DOHH2 (cell line): ENCODE results near the gene SLC15A1.

Experiments
- H3F3A ChIP-seq: fragments of 200-600 bp; sonication (generic), shearing (Covaris generic); 2 replicates; pipeline ENCODE4 v1.6.0; 2016; ENCODE audit warnings: antibody characterized with exemption, mild to moderate bottlenecking; ENCODE audit not compliant: control insufficient read depth, insufficient read depth
- H3K27ac ChIP-seq: fragments of 200-600 bp; sonication (generic); 2 replicates; pipeline ENCODE4 v1.5.1; 2014; ENCODE audit warnings: low read depth, mild to moderate bottlenecking, low read length, moderate library complexity
- H3K27me3 ChIP-seq: fragments of 200-600 bp; sonication (generic); 2 replicates; pipeline ENCODE4 v1.6.1; 2014; ENCODE audit warnings: mild to moderate bottlenecking, low read length, mixed read lengths; ENCODE audit not compliant: control insufficient read depth
- H3K36me3 ChIP-seq: fragments of 200-600 bp; sonication (generic); 2 replicates; pipeline ENCODE4 v1.6.1; 2014; ENCODE audit warnings: mild to moderate bottlenecking, low read length, moderate library complexity, mixed read lengths; ENCODE audit not compliant: control insufficient read depth
- H3K4me1 ChIP-seq: fragments of 200-600 bp; sonication (generic); 2 replicates; pipeline ENCODE4 v1.6.1; 2014; ENCODE audit warnings: mild to moderate bottlenecking, low read length, mixed read lengths; ENCODE audit not compliant: control insufficient read depth
- H3K4me2 ChIP-seq: fragments of 200-600 bp; sonication (generic); 2 replicates; pipeline ENCODE4 v1.6.0; 2014; ENCODE audit warnings: mild to moderate bottlenecking, low read length, moderate library complexity
- H3K4me3 ChIP-seq: fragments of 200-600 bp; sonication (generic); 2 replicates; pipeline ENCODE4 v1.5.1; 2014; ENCODE audit warnings: mild to moderate bottlenecking, low read length, mixed read lengths
- H3K79me2 ChIP-seq: fragments of 200-600 bp; sonication (generic); 2 replicates; pipeline ENCODE4 v1.6.1; 2014; ENCODE audit warnings: mild to moderate bottlenecking, low read length, mixed read lengths; ENCODE audit not compliant: control insufficient read depth
- H3K9me2 ChIP-seq: fragments of 200-600 bp; sonication (generic); replicated peaks from 2 replicates; pipeline ENCODE4 v1.6.1; 2014; ENCODE audit warnings: mild to moderate bottlenecking, low read length, mixed read lengths; ENCODE audit not compliant: control insufficient read depth
- H3K9me3 ChIP-seq: fragments of 200-600 bp; sonication (generic); 2 replicates; pipeline ENCODE4 v1.6.1; 2014; ENCODE audit warnings: antibody characterized with exemption, low read length, mixed read lengths; ENCODE audit not compliant: control insufficient read depth, insufficient read depth
- H4K20me1 ChIP-seq: fragments of 200-600 bp; sonication (generic); 2 replicates; pipeline ENCODE4 v1.6.0; 2014; ENCODE audit warnings: low read depth, mild to moderate bottlenecking, antibody characterized with exemption, low read length, moderate library complexity; ENCODE audit not compliant: control insufficient read depth, insufficient read depth
- EZH2phosphoT487 ChIP-seq: fragments of 200-600 bp; sonication (generic); IDR thresholded peaks from 2 replicates; pipeline ENCODE4 v1.6.1; 2017; ENCODE audit warnings: borderline replicate concordance, mild to moderate bottlenecking, antibody characterized with exemption, low read length, moderate library complexity, mixed read lengths
- TF ChIP-seq, protein P1 (sequence below): fragments of 200-600 bp; sonication (generic); IDR thresholded peaks from one replicate; pipeline ENCODE4 v1.5.1; 2014; ENCODE audit warnings: antibody characterized with exemption, mild to moderate bottlenecking, low read depth, low read length; ENCODE audit not compliant: poor library complexity, severe bottlenecking

Gene SLC15A1

GRCh38 chr13:98792785-98793495, 40.5 kb upstream of the SLC15A1 start:
- H3K79me2 ChIP-seq, result no peaks in the 10 kb centered on the region
- H3K27ac ChIP-seq, result no peak overlapping the region
- no peaks in the 10 kb centered on the region for H3K9me2 ChIP-seq
- H3K4me3 ChIP-seq, result no peak overlapping the region
- TF ChIP-seq, protein P1, sequence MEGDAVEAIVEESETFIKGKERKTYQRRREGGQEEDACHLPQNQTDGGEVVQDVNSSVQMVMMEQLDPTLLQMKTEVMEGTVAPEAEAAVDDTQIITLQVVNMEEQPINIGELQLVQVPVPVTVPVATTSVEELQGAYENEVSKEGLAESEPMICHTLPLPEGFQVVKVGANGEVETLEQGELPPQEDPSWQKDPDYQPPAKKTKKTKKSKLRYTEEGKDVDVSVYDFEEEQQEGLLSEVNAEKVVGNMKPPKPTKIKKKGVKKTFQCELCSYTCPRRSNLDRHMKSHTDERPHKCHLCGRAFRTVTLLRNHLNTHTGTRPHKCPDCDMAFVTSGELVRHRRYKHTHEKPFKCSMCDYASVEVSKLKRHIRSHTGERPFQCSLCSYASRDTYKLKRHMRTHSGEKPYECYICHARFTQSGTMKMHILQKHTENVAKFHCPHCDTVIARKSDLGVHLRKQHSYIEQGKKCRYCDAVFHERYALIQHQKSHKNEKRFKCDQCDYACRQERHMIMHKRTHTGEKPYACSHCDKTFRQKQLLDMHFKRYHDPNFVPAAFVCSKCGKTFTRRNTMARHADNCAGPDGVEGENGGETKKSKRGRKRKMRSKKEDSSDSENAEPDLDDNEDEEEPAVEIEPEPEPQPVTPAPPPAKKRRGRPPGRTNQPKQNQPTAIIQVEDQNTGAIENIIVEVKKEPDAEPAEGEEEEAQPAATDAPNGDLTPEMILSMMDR, result no peak
- TF ChIP-seq EZH2phosphoT487, result no peak
- no peaks in the 10 kb centered on the region for H3K36me3 ChIP-seq
- no peaks in the 10 kb centered on the region for H3K9me3 ChIP-seq
- no peaks in the 10 kb centered on the region for H3K27me3 ChIP-seq
- H4K20me1 ChIP-seq, result no peaks in the 10 kb centered on the region
- H3F3A ChIP-seq, result no peaks in the 10 kb centered on the region
- H3K4me2 ChIP-seq, result no peak overlapping the region
- H3K4me1 ChIP-seq, result no peaks in the 10 kb centered on the region

DNA sequence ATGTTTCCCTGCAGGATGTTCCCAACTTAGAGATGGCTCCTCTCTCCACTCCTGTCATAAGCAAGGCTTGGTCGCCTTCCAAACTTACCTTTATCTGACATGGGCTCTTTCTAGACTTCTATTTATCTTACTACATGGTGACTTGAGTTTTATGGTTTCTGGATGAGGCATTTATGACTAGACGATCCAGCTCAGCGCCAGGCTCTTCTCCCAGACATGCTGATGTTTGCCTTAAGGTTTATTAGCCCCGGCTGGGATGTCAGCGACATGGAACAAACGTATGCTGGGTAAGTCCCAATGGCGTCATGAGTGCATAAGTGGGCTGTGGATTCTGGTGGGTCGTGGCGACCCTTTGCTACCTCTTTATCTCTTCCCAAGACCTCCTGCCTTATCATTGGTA, 39.8 kb upstream of the SLC15A1 start:
- H3K9me2 ChIP-seq, result no peaks in the 10 kb centered on the region
- no peaks in the 10 kb centered on the region for H3K4me1 ChIP-seq
- H4K20me1 ChIP-seq, result no peaks in the 10 kb centered on the region
- no peak overlapping the region for H3K4me3 ChIP-seq
- no peaks in the 10 kb centered on the region for H3K79me2 ChIP-seq
- H3K36me3 ChIP-seq, result no peaks in the 10 kb centered on the region
- no peaks in the 10 kb centered on the region for H3K27me3 ChIP-seq
- no peaks in the 10 kb centered on the region for H3F3A ChIP-seq
- TF ChIP-seq EZH2phosphoT487, result no peak
- TF ChIP-seq, protein P1, result no peak
- H3K9me3 ChIP-seq, result no peaks in the 10 kb centered on the region
- no peak overlapping the region for H3K4me2 ChIP-seq
- no peak overlapping the region for H3K27ac ChIP-seq

DNA sequence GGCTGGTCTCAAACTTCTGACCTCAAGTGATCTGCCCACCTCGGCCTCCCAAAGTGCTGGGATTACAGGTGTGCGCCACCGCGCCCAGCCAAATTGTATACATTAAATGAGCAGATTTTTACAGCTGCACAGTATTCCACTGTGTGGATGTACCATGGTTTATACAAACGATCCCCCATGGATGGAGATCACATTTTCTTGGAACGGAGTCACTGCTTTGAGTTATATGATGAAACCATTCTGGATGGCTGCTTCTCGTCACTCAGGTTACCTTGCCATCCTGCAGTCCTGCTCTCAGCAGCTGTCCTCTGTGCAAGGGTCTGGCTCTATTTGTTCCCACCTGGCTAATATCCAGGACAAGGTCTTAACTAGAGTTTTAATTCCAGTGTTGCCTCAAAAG, 39.1 kb upstream of the SLC15A1 start:
- H3K4me2 ChIP-seq, result no peak overlapping the region
- no peak overlapping the region for H3K4me3 ChIP-seq
- TF ChIP-seq, protein P1, result no peak
- no peaks in the 10 kb centered on the region for H3F3A ChIP-seq
- no peaks in the 10 kb centered on the region for H3K79me2 ChIP-seq
- no peaks in the 10 kb centered on the region for H3K9me3 ChIP-seq
- no peaks in the 10 kb centered on the region for H3K4me1 ChIP-seq
- no peaks in the 10 kb centered on the region for H3K9me2 ChIP-seq
- no peak overlapping the region for H3K27ac ChIP-seq
- no peaks in the 10 kb centered on the region for H3K27me3 ChIP-seq
- no peaks in the 10 kb centered on the region for H3K36me3 ChIP-seq
- no peaks in the 10 kb centered on the region for H4K20me1 ChIP-seq

DNA sequence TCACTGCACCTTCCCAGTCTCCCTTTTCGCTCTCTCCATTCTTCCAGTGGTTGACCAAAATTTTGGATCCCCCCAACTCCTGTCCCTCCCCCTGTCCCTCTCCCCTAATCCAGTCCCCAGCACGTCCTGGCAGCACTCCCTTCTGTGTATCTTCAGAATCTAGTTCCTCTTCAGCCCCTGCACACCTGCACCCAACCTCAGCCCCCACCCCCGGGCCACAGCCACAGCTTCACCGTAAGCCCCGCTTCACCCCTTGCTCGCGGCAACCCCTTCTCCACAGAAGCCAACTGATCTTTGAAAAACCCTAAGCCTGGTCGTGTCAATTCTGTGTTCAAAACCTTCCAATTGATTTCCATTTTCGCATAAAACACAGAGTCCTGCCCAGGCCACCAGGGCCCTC, 35.5 kb upstream of the SLC15A1 start:
- Histone ChIP-seq H3F3A (no peaks in the 10 kb centered on the region), H3K9me2 (no peaks in the 10 kb centered on the region), H3K36me3 (no peaks in the 10 kb centered on the region), H3K27me3 (no peaks in the 10 kb centered on the region), H3K27ac (no peak overlapping the region), H3K79me2 (no peaks in the 10 kb centered on the region), H3K9me3 (no peaks in the 10 kb centered on the region), H4K20me1 (no peaks in the 10 kb centered on the region), H3K4me2 (no peak overlapping the region), H3K4me1 (no peaks in the 10 kb centered on the region), H3K4me3 (no peak overlapping the region)
- TF ChIP-seq, protein P1, result no peak
- no peak for TF ChIP-seq EZH2phosphoT487
